ENCODE results near the gene ZNF594.
"Not testable (repeated sequence)": the region's sequence is repeated elsewhere in the genome, so short reads cannot be mapped to it uniquely, and the experiment has no call there.

Gene ZNF594

DNA sequence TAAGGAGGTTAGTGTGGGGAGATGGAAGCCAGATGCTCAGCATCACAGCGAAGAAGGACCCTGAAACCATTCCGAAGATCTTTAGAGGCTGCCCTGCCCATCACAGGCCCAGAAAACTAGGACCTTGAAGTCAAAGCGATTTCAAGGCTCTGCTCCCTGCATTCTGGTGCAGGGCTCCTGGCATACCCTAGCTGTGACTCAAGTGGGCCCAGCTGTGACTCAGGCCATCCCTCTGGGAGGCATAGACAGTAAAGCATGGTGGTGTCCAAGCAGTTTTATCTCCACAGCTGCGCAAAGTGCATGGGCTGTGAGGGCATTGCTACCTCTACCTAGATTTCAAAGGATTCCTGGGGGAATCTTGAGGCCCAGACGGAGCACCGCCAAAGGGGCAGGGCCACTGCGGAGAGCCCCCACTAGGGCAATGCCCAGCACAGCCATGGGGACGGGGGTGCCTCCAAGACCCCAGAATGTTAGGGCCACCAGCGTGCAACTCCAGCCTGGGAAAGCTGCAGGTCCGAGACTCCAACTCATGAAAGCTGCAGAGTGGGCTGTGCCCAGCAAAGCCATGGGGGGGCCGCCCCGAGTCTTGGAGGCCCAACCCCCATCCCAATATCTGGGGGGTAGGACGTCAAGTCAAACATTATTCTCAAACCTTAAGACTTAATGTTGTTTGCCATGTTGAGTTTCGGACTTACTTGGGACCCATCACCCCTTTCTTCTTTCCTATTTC, 11.7 kb upstream of the ZNF594 start:
- in situ Hi-C loops (cut with HindIII; ENCODE audit: low sequenced_read_pairs), result no loop called here

DNA sequence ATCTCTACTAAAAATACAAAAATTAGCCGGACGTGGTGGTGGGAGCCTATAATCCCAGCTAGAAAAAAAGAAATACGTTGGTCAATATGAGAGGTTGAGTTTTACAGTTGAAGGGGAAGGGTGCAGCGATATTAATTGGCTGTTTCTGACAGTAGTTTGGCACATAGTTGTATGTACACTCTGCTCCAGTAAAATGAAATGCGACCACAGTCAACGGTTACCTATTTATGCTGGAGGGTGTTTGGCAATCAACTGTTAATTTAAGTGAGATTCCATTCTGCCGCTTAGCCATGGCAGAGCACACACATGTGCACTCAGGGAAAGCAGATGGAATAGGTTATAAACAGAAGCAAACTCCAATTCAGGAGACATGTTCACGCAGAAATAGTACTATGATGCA, 9.3 kb upstream of the ZNF594 start:
- in situ Hi-C loops (cut with HindIII; ENCODE audit: low sequenced_read_pairs), result no loop called here

- in situ Hi-C loops (cut with HindIII; ENCODE audit: low sequenced_read_pairs), result no loop called here
Observed at GRCh38 chr17:5200360-5200759, 8.7 kb upstream of the ZNF594 start.

DNA sequence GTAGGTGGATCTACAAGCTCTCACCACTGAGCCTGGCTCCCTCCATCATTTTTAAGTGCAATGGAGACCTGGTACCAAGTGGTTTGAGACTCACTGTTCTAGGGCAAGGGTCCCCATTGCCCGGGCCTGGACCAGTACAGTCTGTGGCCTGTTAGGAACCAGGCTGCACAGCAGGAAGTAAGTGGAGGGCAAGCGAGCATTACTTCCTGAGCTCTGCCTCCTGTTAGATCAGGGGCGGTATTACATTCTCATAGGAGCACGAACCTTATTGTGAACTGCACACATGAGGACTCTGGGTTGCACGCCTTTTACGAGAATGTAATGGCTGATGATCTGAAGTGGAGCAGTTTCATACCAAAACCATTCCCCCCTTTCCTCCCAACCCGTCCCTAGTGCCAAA, 6.8 kb upstream of the ZNF594 start:
- in situ Hi-C loops (cut with HindIII; ENCODE audit: low sequenced_read_pairs), result no loop called here

GRCh38 chr17:5194346-5194745, 2.7 kb upstream of the ZNF594 start:
- in situ Hi-C loops (cut with HindIII; ENCODE audit: low sequenced_read_pairs), result no loop called here

GRCh38 chr17:5184288-5184687, 7.4 kb downstream of the ZNF594 start:
- in situ Hi-C loops (cut with HindIII; ENCODE audit: low sequenced_read_pairs), result no loop called here

GRCh38 chr17:5183410-5183793, 8.3 kb downstream of the ZNF594 start:
- in situ Hi-C loops (cut with HindIII; ENCODE audit: low sequenced_read_pairs), result no loop called here

- in situ Hi-C loops (cut with HindIII; ENCODE audit: low sequenced_read_pairs), result no loop called here
Observed at GRCh38 chr17:5182597-5183409, 8.9 kb downstream of the ZNF594 start.

GRCh38 chr17:5181509-5182305, 10.0 kb downstream of the ZNF594 start:
- in situ Hi-C loops (cut with HindIII; ENCODE audit: low sequenced_read_pairs), result no loop called here

DNA sequence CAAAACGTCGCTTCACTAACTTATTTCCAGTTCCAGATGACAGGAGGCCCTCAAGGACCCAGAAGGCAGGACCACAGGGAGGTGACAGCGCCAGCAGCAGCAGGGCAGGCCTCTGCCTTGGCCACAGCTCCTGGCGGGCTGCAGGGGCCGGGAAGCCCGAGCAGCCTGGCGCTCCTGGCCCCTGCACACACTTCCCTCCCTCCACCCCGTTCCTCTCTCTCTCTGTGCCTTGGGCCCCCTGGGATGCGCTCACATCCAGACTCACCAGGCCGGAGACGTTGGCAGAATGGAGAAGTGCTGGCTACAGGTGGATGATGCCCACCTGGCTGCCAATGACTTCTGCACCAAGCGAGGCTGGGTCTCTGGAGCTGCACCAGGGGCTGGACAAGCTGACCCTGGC, 12.7 kb downstream of the ZNF594 start:
- in situ Hi-C loops (cut with HindIII; ENCODE audit: low sequenced_read_pairs), result no loop called here

DNA sequence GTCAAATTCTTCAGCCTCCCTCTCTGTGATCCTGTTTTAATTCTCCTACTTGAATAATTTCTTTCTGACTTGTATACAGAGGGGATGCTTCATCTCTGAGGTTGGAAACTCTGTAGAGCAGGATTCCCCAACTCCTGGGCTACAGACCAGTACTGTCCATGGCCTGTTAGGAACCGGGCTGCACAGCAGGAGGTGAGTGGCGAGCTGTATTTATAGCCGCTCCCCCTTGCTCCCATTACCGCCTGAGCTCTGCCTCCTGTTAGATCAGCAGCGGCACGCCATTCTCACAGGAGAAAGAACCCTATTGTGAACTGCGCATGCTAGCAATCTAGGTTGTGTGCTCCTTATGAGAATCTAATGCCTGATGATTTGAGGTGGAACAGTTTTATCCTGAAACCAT, 16.6 kb downstream of the ZNF594 start:
- in situ Hi-C loops (cut with HindIII; ENCODE audit: low sequenced_read_pairs), result not testable (repeated sequence)

DNA sequence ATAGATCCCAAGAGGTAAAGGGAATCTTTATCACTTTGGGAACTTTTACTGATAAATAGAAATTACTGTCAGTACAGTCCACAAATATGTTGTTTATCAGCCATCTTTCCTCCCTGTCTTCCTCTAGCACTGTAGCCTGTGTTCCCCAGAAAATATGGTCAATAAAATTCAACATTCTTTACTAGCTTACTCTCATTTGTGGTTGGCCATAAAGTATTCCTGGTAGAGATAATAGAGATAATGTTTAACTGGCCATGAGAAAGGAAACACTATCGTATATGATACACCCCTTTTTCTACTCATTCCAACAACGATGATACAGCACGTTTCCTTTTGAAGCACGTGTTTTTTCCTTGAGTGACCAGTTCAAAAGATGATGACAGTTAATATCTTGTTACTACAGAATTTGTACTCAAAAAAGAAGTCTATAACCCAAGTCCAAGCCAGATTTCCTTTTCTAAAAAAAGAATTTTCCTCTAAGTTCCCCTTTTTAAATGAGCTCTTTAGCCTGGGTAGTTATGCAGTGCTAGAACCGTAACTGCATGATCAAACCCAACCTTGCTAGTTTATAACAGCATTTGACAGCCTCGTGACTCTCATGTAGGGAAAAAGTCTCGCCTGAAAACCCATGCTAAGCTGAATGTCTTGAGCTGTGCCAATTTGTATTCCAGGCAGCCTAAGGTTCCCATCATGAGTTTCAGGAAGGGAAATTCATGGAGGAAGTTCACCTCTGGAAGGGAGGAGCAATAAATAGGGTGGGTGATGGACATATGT, 25.7 kb downstream of the ZNF594 start:
- in situ Hi-C loops (cut with HindIII; ENCODE audit: low sequenced_read_pairs), result not testable (repeated sequence)

DNA sequence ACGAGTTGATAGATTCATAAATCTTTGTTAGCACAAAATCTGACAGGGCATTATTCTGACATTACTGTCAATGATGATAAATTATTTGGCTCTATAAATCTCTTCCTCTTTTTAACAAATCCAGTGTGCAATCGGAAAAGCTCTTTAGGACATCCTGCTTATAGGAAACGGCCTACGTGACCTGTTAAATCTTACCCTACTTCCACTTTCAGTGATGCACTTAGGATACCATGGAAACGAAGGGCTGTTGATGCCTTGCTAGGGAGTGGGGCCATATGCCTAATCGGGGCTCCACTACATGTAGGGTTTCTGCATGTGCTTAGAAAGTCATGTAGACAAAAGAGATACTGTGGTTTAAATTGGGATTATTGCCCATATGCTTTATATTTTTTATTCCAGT, 27.2 kb downstream of the ZNF594 start:
- in situ Hi-C loops (cut with HindIII; ENCODE audit: low sequenced_read_pairs), result no loop called here

- in situ Hi-C loops (cut with HindIII; ENCODE audit: low sequenced_read_pairs), result not testable (repeated sequence)
Observed at GRCh38 chr17:5161793-5162192, 29.9 kb downstream of the ZNF594 start.

DNA sequence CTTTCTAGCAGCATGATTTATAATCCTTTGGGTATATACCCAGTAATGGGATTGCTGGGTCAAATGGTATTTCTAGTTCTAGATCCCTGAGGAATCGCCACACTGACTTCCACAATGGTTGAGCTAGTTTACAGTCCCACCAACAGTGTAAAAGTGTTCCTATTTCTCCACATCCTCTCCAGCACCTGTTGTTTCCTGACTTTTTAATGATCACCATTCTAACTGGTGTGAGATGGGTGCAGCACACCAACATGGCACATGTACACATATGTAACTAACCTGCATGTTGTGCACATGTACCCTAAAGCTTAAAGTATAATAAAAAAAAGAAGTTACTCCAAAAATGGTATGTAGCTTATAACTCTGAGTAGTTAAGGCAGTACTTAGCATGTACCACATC, 31.0 kb downstream of the ZNF594 start:
- in situ Hi-C loops (cut with HindIII; ENCODE audit: low sequenced_read_pairs), result not testable (repeated sequence)

GRCh38 chr17:5146122-5146521, 45.5 kb downstream of the ZNF594 start:
- in situ Hi-C loops (cut with HindIII; ENCODE audit: low sequenced_read_pairs), result not testable (repeated sequence)

GRCh38 chr17:5142877-5143276, 48.8 kb downstream of the ZNF594 start:
- in situ Hi-C loops (cut with HindIII; ENCODE audit: low sequenced_read_pairs), result not testable (repeated sequence)

- in situ Hi-C loops (cut with HindIII; ENCODE audit: low sequenced_read_pairs), result no loop called here
Observed at GRCh38 chr17:5139458-5139732, 52.3 kb downstream of the ZNF594 start.

DNA sequence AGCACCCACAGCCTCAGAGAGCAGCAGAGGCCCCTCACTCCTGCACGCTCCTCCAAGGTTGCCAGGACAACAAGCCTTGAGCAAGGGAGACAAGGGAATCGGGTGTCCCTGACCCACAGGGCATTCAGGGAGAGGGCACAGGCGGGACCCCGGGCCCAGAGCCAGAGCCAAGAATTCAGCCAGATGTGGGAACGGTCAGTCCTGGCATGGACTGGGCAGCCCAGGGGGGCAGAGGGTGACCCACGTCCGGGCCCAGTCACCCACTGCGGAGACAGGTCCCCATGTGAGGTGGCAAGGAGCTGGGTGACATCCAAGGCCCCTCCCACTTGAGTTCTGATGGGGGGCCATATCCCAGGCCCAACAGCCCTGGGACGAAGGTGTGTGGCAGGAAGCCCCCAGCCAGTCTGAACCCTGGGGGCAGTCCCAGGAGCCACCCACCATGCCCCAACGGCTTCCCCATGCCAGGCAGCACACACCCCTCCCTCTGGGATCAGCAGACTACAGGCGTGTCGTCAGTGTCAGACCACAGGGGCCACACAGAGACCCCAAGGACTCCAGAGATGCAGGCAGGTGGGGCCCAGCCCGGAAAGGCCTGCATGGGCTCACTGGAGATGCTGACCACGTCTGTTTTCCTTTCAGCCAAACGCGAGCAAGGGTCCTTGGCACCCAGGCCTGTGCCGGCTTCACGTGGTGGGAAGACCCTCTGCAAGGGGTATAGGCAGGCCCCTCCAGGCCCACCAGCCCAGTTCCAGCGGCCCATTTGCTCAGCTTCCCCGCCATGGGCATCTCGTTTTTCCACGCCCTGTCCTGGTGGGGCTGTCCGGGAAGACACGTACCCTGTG, 52.8 kb downstream of the ZNF594 start:
- in situ Hi-C loops (cut with HindIII; ENCODE audit: low sequenced_read_pairs), result no loop called here

DNA sequence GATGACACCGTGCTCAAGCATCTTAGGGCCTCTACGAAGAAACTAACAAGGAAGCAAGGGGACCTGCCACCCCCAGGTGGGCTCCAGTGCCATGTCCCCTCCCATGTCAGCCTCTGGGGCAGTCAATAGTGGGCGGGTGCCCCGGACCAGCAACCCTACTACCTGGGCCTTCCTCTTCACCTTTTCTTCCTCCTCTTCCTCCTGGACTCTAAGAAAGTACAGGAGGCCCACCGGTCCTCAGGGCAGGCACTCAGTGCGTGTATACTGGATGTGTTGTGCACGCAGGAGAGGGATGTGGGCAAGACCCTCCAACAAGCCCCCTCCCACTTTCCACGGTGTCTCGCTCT, 53.5 kb downstream of the ZNF594 start:
- in situ Hi-C loops (cut with HindIII; ENCODE audit: low sequenced_read_pairs), result not testable (repeated sequence)

Data from endothelial cell of hepatic sinusoid (primary cell).